Endothelial cell (in vitro differentiated cells): ENCODE results near the gene UTP15. TPM values are rescaled to one million over a fixed set of nuclear protein-coding genes. Genes with fewer than 3 reads are reported as not detected.

Experiments
- DNase-seq: peaks from one replicate; pipeline ENCODE4 v3.0.0; 2021; ENCODE audit warnings: low spot score
- H3K27ac Mint-ChIP-seq: one replicate; pipeline ENCODE4 v1.8.0; 2021; ENCODE audit warnings: mixed read lengths, inconsistent platforms; ENCODE audit not compliant: unreplicated experiment
- H3K27me3 Mint-ChIP-seq: one replicate; pipeline ENCODE4 v1.8.0; 2021; ENCODE audit warnings: mild to moderate bottlenecking, moderate library complexity, mixed read lengths, inconsistent platforms; ENCODE audit not compliant: unreplicated experiment
- H3K36me3 Mint-ChIP-seq: one replicate; pipeline ENCODE4 v1.8.0; 2021; ENCODE audit warnings: mild to moderate bottlenecking, low read depth, mixed read lengths, inconsistent platforms; ENCODE audit not compliant: unreplicated experiment
- H3K4me1 Mint-ChIP-seq: one replicate; pipeline ENCODE4 v1.8.0; 2021; ENCODE audit warnings: mild to moderate bottlenecking, mixed read lengths, inconsistent platforms; ENCODE audit not compliant: unreplicated experiment
- H3K4me3 Mint-ChIP-seq: one replicate; pipeline ENCODE4 v1.8.0; 2021; ENCODE audit warnings: mild to moderate bottlenecking, mixed read lengths, inconsistent platforms; ENCODE audit not compliant: unreplicated experiment
- H3K9me3 Mint-ChIP-seq: one replicate; pipeline ENCODE4 v1.8.0; 2021; ENCODE audit warnings: mixed read lengths, inconsistent platforms; ENCODE audit not compliant: unreplicated experiment
- total RNA-seq: library from RNA; stranded (reverse); fragmentation: NEBNext Ultra II Directional; extraction: Animal tissue kit (Norgen Biotek cat#: 25700); gene quantifications from one replicate; pipeline ENCODE4 v1.2.1, GENCODE V29; 2021; ENCODE audit not compliant: unreplicated experiment
- TF ChIP-seq, protein P1 (sequence below): fragments of 200-600 bp; sonication (generic); IDR thresholded peaks from one replicate; pipeline ENCODE4 v1.5.0; 2021; ENCODE audit warnings: antibody characterized with exemption; ENCODE audit not compliant: unreplicated experiment

Gene UTP15
- total RNA-seq, 1 donor from 2014 or later = 17.2 TPM

DNA sequence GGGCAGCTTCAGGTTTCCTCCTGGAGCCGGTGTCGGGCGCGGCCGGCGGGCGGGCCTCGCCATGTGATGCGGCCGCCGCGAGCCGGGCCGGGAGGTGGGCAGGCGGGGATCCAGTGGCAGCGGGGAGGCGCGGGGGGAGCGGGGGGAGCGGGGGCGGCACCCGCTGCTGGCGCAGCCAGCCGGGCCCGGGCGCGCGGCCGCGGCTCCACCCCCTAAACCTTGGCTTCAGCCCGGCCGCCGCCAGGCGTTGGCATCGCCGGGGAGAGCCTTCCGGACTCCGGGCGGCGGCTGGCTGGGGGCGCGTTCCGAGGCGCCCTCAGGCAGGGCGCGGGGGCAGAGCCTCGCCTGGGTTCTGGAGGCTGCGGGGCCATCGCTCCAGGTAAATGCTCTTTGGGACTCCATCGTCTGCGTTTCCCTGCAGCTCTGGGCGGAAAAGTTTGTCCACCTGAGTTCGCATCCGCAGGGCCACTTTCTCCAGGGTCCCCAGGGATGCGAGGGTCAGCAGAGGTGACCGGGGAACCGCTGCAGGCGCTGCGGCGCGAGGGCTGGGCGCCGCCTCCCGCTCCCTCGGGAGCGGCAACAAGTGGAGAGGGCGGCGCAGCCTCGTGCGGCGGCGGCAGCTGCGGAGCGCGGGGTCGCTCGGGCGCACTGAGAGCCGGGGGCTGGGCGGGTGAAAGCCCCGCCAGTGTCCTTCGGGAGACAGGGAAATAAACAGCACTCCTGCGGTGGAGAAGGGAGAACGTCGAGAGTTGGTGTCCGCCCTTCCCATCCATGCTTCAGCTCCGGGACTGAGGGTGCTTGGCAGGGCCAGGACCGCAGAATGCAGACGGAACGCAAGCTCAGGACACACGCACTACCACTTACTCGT is 60.6 kb downstream of the UTP15 start, which contains the start of gene ARHGEF28:
Gene ARHGEF28 (plus strand): TSS at position 253 of the 868 bp plus-strand sequence. CDS start 58,656 bp downstream, outside the sequence.
- peak; percentile 26 for DNase-seq
- Mint-ChIP-seq H3K9me3 (no peaks in the 10 kb centered on the region), H3K4me3 (peak within 1 kb of the TSS; percentile 85), H3K36me3 (no peaks in the 10 kb centered on the region), H3K4me1 (no peaks in the 10 kb centered on the region), H3K27me3 (peaks cover 8% of the 10 kb centered on the region), H3K27ac (no peak within 1 kb of the TSS)
- TF ChIP-seq, protein P1, sequence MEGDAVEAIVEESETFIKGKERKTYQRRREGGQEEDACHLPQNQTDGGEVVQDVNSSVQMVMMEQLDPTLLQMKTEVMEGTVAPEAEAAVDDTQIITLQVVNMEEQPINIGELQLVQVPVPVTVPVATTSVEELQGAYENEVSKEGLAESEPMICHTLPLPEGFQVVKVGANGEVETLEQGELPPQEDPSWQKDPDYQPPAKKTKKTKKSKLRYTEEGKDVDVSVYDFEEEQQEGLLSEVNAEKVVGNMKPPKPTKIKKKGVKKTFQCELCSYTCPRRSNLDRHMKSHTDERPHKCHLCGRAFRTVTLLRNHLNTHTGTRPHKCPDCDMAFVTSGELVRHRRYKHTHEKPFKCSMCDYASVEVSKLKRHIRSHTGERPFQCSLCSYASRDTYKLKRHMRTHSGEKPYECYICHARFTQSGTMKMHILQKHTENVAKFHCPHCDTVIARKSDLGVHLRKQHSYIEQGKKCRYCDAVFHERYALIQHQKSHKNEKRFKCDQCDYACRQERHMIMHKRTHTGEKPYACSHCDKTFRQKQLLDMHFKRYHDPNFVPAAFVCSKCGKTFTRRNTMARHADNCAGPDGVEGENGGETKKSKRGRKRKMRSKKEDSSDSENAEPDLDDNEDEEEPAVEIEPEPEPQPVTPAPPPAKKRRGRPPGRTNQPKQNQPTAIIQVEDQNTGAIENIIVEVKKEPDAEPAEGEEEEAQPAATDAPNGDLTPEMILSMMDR = no peak

DNA sequence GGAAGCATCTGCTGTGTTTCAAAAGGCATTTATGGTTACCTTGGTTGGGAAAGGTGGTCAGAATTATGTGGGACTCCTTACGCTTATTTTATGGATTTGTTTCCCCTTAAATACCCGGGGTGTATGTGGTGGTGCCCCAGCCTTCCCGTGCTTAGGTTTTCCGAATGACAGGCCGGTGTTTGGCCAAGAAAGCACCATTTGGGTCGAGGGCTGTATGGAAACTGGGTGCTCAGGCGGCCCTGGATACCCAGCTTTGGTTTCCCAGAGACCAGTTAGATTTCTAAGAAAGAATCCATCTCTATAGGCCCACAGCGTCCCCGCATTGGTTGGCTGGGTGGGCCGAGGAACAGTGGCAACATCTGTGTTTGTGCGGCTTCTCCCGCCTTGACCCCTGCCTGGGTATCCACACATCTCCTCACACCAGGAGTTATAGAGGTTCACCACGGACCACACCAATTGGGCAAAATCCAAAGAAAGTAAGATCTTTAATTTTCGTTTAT is 61.3 kb downstream of the UTP15 start:
- H3K9me3 Mint-ChIP-seq = no peaks in the 10 kb centered on the region
- H3K27me3 Mint-ChIP-seq = peaks cover 8% of the 10 kb centered on the region
- H3K36me3 Mint-ChIP-seq = no peaks in the 10 kb centered on the region
- H3K4me1 Mint-ChIP-seq = no peaks in the 10 kb centered on the region
- no peak overlapping the region for H3K27ac Mint-ChIP-seq
- DNase-seq = no peak
- H3K4me3 Mint-ChIP-seq = peak overlapping the region; percentile 25
- TF ChIP-seq, protein P1 = no peak

DNA sequence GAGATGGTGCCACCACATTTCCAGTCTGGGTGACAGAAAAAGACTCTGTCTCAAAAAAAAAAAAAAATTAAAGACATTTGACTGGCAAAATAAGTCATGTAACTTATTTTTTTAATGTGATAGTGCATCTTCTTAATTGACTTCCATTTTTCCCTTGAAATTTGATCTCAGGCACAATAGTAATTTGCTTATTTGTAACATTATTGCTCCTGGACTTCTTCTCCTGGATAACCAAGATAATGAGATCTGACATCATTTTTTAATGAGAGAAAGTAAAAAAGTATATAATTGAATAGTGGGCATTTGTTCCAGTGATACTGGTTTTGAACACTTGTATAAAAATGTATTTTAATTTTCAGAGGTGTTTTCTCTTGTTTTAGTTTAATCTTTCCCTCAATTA is 63.9 kb downstream of the UTP15 start:
- Mint-ChIP-seq H3K27ac (no peak overlapping the region), H3K36me3 (no peaks in the 10 kb centered on the region), H3K9me3 (no peaks in the 10 kb centered on the region), H3K4me3 (no peak overlapping the region), H3K27me3 (peaks cover 8% of the 10 kb centered on the region), H3K4me1 (no peaks in the 10 kb centered on the region)
- no peak for DNase-seq
- TF ChIP-seq, protein P1 = no peak

DNA sequence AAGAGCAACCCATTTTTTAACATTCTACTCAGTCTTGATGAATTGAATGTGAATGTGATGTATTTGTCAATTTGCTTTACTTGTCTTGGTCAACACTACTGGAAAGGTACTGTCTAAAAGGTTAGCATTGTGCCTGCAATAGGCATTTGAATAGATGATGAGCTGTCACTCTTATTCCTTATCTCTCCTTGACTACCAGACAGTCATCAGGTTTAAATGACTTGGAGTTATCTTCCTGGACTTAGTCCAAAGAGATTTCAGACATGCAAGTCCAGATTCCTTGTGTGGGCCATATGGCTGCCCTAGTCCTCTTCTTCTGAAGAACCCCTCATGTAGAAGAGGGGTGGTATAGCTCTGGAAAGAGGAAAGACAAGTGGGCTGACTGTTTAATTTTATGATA is 65.2 kb downstream of the UTP15 start:
- no peaks in the 10 kb centered on the region for H3K4me1 Mint-ChIP-seq
- H3K27me3 Mint-ChIP-seq = peaks cover 5% of the 10 kb centered on the region
- no peaks in the 10 kb centered on the region for H3K36me3 Mint-ChIP-seq
- TF ChIP-seq, protein P1 = no peak
- no peak overlapping the region for H3K4me3 Mint-ChIP-seq
- no peak for DNase-seq
- H3K9me3 Mint-ChIP-seq = no peaks in the 10 kb centered on the region
- no peak overlapping the region for H3K27ac Mint-ChIP-seq

DNA sequence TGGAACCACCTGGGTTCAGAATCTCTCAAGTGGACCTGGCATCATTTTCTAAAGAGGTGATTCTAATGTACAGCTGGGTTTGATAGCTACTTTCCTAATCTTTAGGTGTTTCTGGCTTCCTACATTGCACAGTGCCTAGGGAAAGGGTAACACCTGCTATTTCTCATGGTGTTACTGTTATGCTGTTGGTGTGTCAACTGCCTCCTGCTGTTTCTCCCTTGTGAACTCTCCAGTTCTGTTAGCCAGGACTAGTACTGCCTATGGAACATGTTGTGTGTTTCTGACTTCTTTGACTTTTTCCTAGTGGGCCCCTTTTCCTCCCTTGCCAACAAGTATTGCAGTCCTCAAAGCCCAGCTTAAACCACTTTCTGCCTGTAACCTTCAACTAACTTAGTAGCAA is 66.0 kb downstream of the UTP15 start:
- no peaks in the 10 kb centered on the region for H3K4me1 Mint-ChIP-seq
- no peaks in the 10 kb centered on the region for H3K9me3 Mint-ChIP-seq
- peaks cover 5% of the 10 kb centered on the region for H3K27me3 Mint-ChIP-seq

More for the DNA sequence above, 66.0 kb downstream of the UTP15 start:
- Mint-ChIP-seq H3K36me3 (no peaks in the 10 kb centered on the region), H3K4me3 (no peak overlapping the region), H3K27ac (no peak overlapping the region)
- TF ChIP-seq, protein P1 = no peak
- no peak for DNase-seq
